ENCODE data around the gene PHACTR2. TPM values are rescaled to one million over a fixed set of nuclear protein-coding genes. Genes with fewer than 3 reads are reported as not detected.

The PHACTR2 gene
- total and polyA plus RNA-seq, 4 donors = 4.0 to 23.8 (median 15.0) TPM

GRCh38 chr6:143724876-143725275, 47.1 kb downstream of the PHACTR2 start (continued):
- no peak for TF ChIP-seq GABPA (IDR thresholded peaks at IDR 0.05 in 1 of 2, conservative IDR thresholded peaks at IDR 0.05 in 1 of 2)

GRCh38 chr6:143726015-143726647, 48.4 kb downstream of the PHACTR2 start:
- Histone ChIP-seq H3K9ac (ENCODE audit: low read depth in 1 of 2, low read length in 2 of 2) (no peak overlapping the region), H3K27me3 (ENCODE audit: control insufficient read depth in 4 of 4, insufficient read depth in 4 of 4, low read length in 3 of 4) (no peaks in the 10 kb centered on the region), H3K4me3 (ENCODE audit: low read depth in 1 of 3, low read length in 3 of 3) (no peak overlapping the region), H3K27ac (ENCODE audit: low read depth in 1 of 2, low read length in 2 of 2) (no peak overlapping the region), H3K4me1 (ENCODE audit: control insufficient read depth in 4 of 4, insufficient read depth in 4 of 4, low read length in 3 of 4) (peaks cover 0 to 2% (median 0%) of the 10 kb centered on the region in 4 donors), H3K36me3 (ENCODE audit: control insufficient read depth in 4 of 4, insufficient read depth in 3 of 4, low read depth in 1 of 4, low read length in 3 of 4) (no peaks in the 10 kb centered on the region), H3K9me3 (ENCODE audit: control insufficient read depth in 4 of 4, low read length in 3 of 4) (peaks cover 0 to 1% (median 0%) of the 10 kb centered on the region in 4 donors)
- no peak for TF ChIP-seq ATF3 (IDR thresholded peaks at IDR 0.05)
- TF ChIP-seq JUND (IDR thresholded peaks at IDR 0.05) = no peak
- no peak for TF ChIP-seq TAF1 (conservative IDR thresholded peaks at IDR 0.05)
- no peak for TF ChIP-seq MAX (IDR thresholded peaks at IDR 0.05)
- TF ChIP-seq HNF4G (IDR thresholded peaks at IDR 0.05) = no peak
- TF ChIP-seq ZBTB33 (IDR thresholded peaks at IDR 0.05) = no peak
- TF ChIP-seq RXRA (IDR thresholded peaks at IDR 0.05) = no peak
- no peak for TF ChIP-seq REST (IDR thresholded peaks at IDR 0.05)
- no peak for TF ChIP-seq CTCF (IDR thresholded peaks at IDR 0.05; ENCODE audit: low read depth, low read length, missing input control)
- TF ChIP-seq NR2F2 (IDR thresholded peaks at IDR 0.05) = no peak
- no peak for TF ChIP-seq YY1 (IDR thresholded peaks at IDR 0.05)
- TF ChIP-seq FOXA1 (IDR thresholded peaks at IDR 0.05) = no peak
- TF ChIP-seq FOXA2 (IDR thresholded peaks at IDR 0.05) = no peak
- no peak for TF ChIP-seq GABPA (IDR thresholded peaks at IDR 0.05 in 1 of 2, conservative IDR thresholded peaks at IDR 0.05 in 1 of 2)
- no peak for TF ChIP-seq SP1 (IDR thresholded peaks at IDR 0.05)
- no peak for TF ChIP-seq RAD21 (IDR thresholded peaks at IDR 0.05)
- no peak for TF ChIP-seq HNF4A (conservative IDR thresholded peaks at IDR 0.05)
- TF ChIP-seq EGR1 (IDR thresholded peaks at IDR 0.05; ENCODE audit: low read depth in 2 of 2) = no peak
- 84% methylated on average over 2 of the region's 2 CpGs for WGBS
- no peak for DNase-seq (ENCODE audit: low spot score)
